KMS-11 (cell line): Measurements from ENCODE around the gene DBH.

ENCODE experiments used
- H2AFZ ChIP-seq: fragments of 200-600 bp; sonication (generic); 2 replicates; pipeline ENCODE4 v1.6.1; 2016; ENCODE audit warnings: antibody characterized with exemption, mixed run types, low read depth
- H3K27ac ChIP-seq: fragments of 200-600 bp; sonication (generic); 2 replicates; pipeline ENCODE4 v1.6.1; 2016; ENCODE audit warnings: mild to moderate bottlenecking, mixed run types
- H3K27me3 ChIP-seq: fragments of 200-600 bp; sonication (generic); 2 replicates; pipeline ENCODE4 v1.6.1; 2017; ENCODE audit warnings: mild to moderate bottlenecking, low read depth, mixed run types, moderate library complexity; ENCODE audit not compliant: insufficient read depth
- H3K36me3 ChIP-seq: fragments of 200-600 bp; sonication (generic); 2 replicates; pipeline ENCODE4 v1.6.1; 2017; ENCODE audit warnings: mild to moderate bottlenecking, mixed run types; ENCODE audit not compliant: insufficient read depth
- H3K4me1 ChIP-seq: fragments of 200-600 bp; sonication (generic); 2 replicates; pipeline ENCODE4 v1.6.1; 2016; ENCODE audit warnings: mild to moderate bottlenecking, low read depth, mixed run types; ENCODE audit not compliant: poor library complexity, severe bottlenecking
- H3K4me2 ChIP-seq: fragments of 200-600 bp; sonication (generic); 2 replicates; pipeline ENCODE4 v1.7.0; 2016; ENCODE audit warnings: mild to moderate bottlenecking, mixed run types
- H3K4me3 ChIP-seq: fragments of 200-600 bp; sonication (generic); IDR thresholded peaks from 2 replicates; pipeline ENCODE4 v1.6.1; 2017; ENCODE audit warnings: low read depth, low read length, mixed read lengths; ENCODE audit not compliant: insufficient read depth
- H3K79me2 ChIP-seq: fragments of 200-600 bp; sonication (generic); 2 replicates; pipeline ENCODE4 v1.6.1; 2016; ENCODE audit warnings: low read depth, mixed run types; ENCODE audit not compliant: insufficient read depth
- H3K9ac ChIP-seq: fragments of 200-600 bp; sonication (generic); 2 replicates; pipeline ENCODE4 v1.6.1; 2016; ENCODE audit warnings: mild to moderate bottlenecking, mixed run types
- H4K20me1 ChIP-seq: fragments of 200-600 bp; sonication (generic); 2 replicates; pipeline ENCODE4 v1.6.1; 2016; ENCODE audit warnings: mild to moderate bottlenecking, mixed run types; ENCODE audit not compliant: insufficient read depth
- CTCF ChIP-seq: fragments of 200-600 bp; sonication (generic); conservative IDR thresholded peaks from 2 replicates; pipeline ENCODE4 v1.6.1; 2017; ENCODE audit warnings: low read depth, mild to moderate bottlenecking, antibody characterized with exemption, low read length, moderate library complexity, mixed read lengths

Gene DBH

GRCh38 chr9:133643978-133644760 is 8.0 kb downstream of the DBH start:
- Histone ChIP-seq H3K36me3 (no peaks in the 10 kb centered on the region), H3K4me2 (no peak overlapping the region), H3K4me3 (no peak overlapping the region), H4K20me1 (no peaks in the 10 kb centered on the region), H3K27ac (no peak overlapping the region), H3K9ac (no peak overlapping the region), H3K79me2 (no peaks in the 10 kb centered on the region), H2AFZ (no peak overlapping the region), H3K4me1 (no peaks in the 10 kb centered on the region), H3K27me3 (peaks cover 80% of the 10 kb centered on the region)
- TF ChIP-seq CTCF, result no peak

GRCh38 chr9:133645021-133645765 is 9.0 kb downstream of the DBH start:
- H3K27ac ChIP-seq, result no peak overlapping the region
- H3K4me1 ChIP-seq, result no peaks in the 10 kb centered on the region
- H3K4me3 ChIP-seq, result no peak overlapping the region
- no peak for TF ChIP-seq CTCF
- H3K9ac ChIP-seq, result no peak overlapping the region
- H3K4me2 ChIP-seq, result no peak overlapping the region
- no peaks in the 10 kb centered on the region for H4K20me1 ChIP-seq
- no peak overlapping the region for H2AFZ ChIP-seq
- H3K36me3 ChIP-seq, result no peaks in the 10 kb centered on the region
- peaks cover 86% of the 10 kb centered on the region for H3K27me3 ChIP-seq
- H3K79me2 ChIP-seq, result no peaks in the 10 kb centered on the region

- Histone ChIP-seq H4K20me1 (no peaks in the 10 kb centered on the region), H3K4me2 (no peak overlapping the region), H3K79me2 (no peaks in the 10 kb centered on the region), H3K9ac (no peak overlapping the region), H3K27ac (no peak overlapping the region), H2AFZ (no peak overlapping the region), H3K36me3 (no peaks in the 10 kb centered on the region), H3K27me3 (peaks cover 85% of the 10 kb centered on the region), H3K4me3 (no peak overlapping the region), H3K4me1 (no peaks in the 10 kb centered on the region)
- TF ChIP-seq CTCF, result no peak
Measured at GRCh38 chr9:133647148-133647547, 11.0 kb downstream of the DBH start.

- no peaks in the 10 kb centered on the region for H3K36me3 ChIP-seq
- peaks cover 80% of the 10 kb centered on the region for H3K27me3 ChIP-seq
- no peak overlapping the region for H3K4me3 ChIP-seq
- H3K79me2 ChIP-seq, result no peaks in the 10 kb centered on the region
- no peak for TF ChIP-seq CTCF
- no peaks in the 10 kb centered on the region for H3K4me1 ChIP-seq
- H3K9ac ChIP-seq, result no peak overlapping the region
- no peak overlapping the region for H3K4me2 ChIP-seq
- H2AFZ ChIP-seq, result no peak overlapping the region
- no peaks in the 10 kb centered on the region for H4K20me1 ChIP-seq
- no peak overlapping the region for H3K27ac ChIP-seq
Measured at GRCh38 chr9:133647765-133648469, 11.8 kb downstream of the DBH start.
